Hematopoietic multipotent progenitor cell treated with erythropoietin and hydrocortisone succinate and interleukin-3 and kit ligand, for 17 days (in vitro differentiated cells): ENCODE data around the gene HTR1E.
"Not testable (repeated sequence)": the region's sequence is repeated elsewhere in the genome, so short reads cannot be mapped to it uniquely, and the experiment has no call there.

Experiments used
- DNase-seq: peaks from one replicate; pipeline ENCODE4 v3.0.0-alpha.2; 2015; ENCODE audit warnings: low spot score

HTR1E gene

GRCh38 chr6:86937219-86938079 lies at the start of gene HTR1E:
Gene HTR1E, plus strand, starts transcription at chr6:86937528. Its CDS starts 77,807 bp downstream, at chr6:87015335.
- no peak for DNase-seq

GRCh38 chr6:86888301-86888700 lies 49.0 kb upstream of the HTR1E start:
- DNase-seq = no peak

- not testable (repeated sequence) for DNase-seq
Measured at GRCh38 chr6:86897265-86897664, 40.1 kb upstream of the HTR1E start.

GRCh38 chr6:86913795-86914194 lies 23.5 kb upstream of the HTR1E start:
- no peak for DNase-seq

GRCh38 chr6:86916393-86916792 lies 20.9 kb upstream of the HTR1E start:
- no peak for DNase-seq

- DNase-seq = not testable (repeated sequence)
Measured at GRCh38 chr6:86927138-86927537, 10.2 kb upstream of the HTR1E start.

GRCh38 chr6:86927859-86928258 lies 9.5 kb upstream of the HTR1E start:
- DNase-seq = not testable (repeated sequence)

- DNase-seq = no peak
Measured at GRCh38 chr6:86934365-86934764, 3.0 kb upstream of the HTR1E start.

- DNase-seq = no peak
Measured at GRCh38 chr6:86936834-86937218, 502 bp upstream of the HTR1E start.

- DNase-seq = no peak
Measured at GRCh38 chr6:86938814-86939213, 1.5 kb downstream of the HTR1E start.

GRCh38 chr6:86941461-86941860 lies 4.1 kb downstream of the HTR1E start:
- no peak for DNase-seq

- no peak for DNase-seq
Measured at GRCh38 chr6:86942769-86943516, 5.6 kb downstream of the HTR1E start.

GRCh38 chr6:86943819-86944407 lies 6.6 kb downstream of the HTR1E start:
- DNase-seq = no peak

GRCh38 chr6:86949771-86950170 lies 12.4 kb downstream of the HTR1E start:
- no peak for DNase-seq

- DNase-seq = no peak
Measured at GRCh38 chr6:86952991-86953390, 15.7 kb downstream of the HTR1E start.

GRCh38 chr6:86959656-86960055 lies 22.3 kb downstream of the HTR1E start:
- no peak for DNase-seq

GRCh38 chr6:86961455-86962200 lies 24.3 kb downstream of the HTR1E start:
- no peak for DNase-seq

GRCh38 chr6:86963352-86963751 lies 26.0 kb downstream of the HTR1E start:
- DNase-seq = no peak

GRCh38 chr6:86964029-86964579 lies 26.8 kb downstream of the HTR1E start:
- no peak for DNase-seq

- no peak for DNase-seq
Measured at GRCh38 chr6:86966271-86966670, 28.9 kb downstream of the HTR1E start.

GRCh38 chr6:86969573-86969972 lies 32.2 kb downstream of the HTR1E start:
- DNase-seq = peak; percentile 68

GRCh38 chr6:86973088-86973487 lies 35.8 kb downstream of the HTR1E start:
- DNase-seq = no peak
